Stimulated activated CD8-positive, alpha-beta memory T cell treated with anti-CD3 and anti-CD28 coated beads, Interleukin-4, amount 100 ng/mL, for 48 hours (primary cell): ENCODE results near the gene TCF12.
"Not testable (repeated sequence)": the region's sequence is repeated elsewhere in the genome, so short reads cannot be mapped to it uniquely, and the experiment has no call there.

Source experiments
- DNase-seq: peaks from one replicate; pipeline ENCODE4 v3.0.0-alpha.2; 2020

TCF12 gene

GRCh38 chr15:57149196-57149595, 230.8 kb downstream of the TCF12 start:
- no peak for DNase-seq

- no peak for DNase-seq
These were observed 231.8 kb downstream of the TCF12 start for GRCh38 chr15:57150066-57150865.

GRCh38 chr15:57150866-57151203, 232.4 kb downstream of the TCF12 start:
- DNase-seq, result not testable (repeated sequence)

- DNase-seq, result no peak
These were observed 233.7 kb downstream of the TCF12 start for GRCh38 chr15:57152133-57152532.

GRCh38 chr15:57152666-57153539, 234.5 kb downstream of the TCF12 start:
- DNase-seq, result no peak

DNA sequence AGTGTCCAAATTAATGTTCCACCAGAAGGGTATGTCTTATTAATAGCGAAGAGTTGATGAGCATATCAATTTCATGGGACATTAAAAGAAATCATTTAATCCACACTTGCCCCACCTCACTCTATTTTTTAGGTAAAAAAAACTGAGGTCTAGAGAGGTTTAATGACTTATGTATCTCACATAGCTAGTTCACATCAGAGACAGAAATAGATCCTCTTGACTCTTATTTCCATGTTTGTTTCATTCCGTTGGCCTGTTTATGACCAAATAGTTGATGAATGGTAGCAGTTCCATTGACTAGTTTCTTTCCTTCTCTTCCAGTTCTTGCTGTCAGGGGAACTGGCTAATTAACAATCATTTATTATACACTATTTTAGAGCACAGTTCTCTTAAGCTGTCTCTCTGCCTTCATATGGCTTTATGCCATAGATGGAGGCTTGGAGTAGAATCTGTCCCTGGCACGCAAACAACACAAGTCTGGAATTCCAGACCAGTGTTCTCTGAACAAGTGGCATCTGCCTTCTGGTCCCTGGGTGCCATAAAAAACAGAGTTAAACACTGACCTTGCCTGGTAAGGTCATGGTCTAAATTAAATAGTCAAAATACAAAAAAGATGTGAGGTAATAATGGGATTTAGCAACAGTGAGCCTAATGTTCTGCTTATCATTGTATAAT, 237.9 kb downstream of the TCF12 start:
- no peak for DNase-seq

DNA sequence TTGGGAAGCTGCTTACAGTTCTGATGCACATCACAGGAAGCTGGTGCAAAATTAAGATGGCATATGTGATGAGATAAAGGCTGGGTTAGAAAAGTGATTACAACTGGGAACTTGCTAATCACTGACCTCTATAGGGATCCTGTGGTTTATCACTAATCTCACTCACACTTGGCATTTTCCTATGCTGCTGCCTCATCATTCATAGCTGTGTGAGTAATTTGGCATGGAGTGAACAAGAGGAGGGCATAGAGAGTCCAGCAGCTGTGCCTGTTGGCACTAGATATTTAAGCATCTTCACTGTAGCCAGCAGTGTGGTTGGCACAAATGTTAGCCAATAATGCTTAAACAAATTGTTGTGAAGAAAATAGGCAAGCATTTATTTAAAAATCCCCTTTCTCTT, 240.1 kb downstream of the TCF12 start:
- DNase-seq, result no peak

DNA sequence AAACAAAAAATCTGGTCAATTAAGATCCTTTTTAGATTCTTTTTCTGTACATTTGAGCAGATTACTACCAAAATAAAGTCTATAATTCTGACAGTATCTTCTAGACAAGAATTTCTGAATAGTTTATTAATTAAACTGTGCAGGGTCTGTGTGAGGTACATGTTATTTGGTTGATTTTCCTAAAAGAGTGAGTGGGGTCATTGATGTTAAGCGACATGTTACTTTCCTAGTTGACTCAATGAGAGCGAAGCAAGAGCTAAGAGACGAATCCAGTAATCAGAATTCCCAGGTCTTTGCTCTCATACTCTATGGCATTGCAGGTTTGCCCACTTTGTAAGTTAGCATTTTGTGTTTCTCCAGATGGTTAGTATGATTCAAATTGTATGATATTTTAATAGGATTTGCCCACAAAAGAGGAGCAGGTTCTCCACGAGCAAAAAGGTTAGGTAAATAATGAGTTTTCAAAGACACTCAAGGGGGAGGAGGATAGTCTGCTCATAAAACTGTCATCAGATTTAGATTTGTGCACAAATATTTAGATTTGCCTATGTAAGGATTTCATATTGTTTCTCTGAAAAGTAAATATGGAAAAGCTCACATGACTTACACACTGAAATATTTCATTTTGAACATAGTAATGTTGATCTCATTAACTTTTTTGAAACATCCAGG, 240.7 kb downstream of the TCF12 start:
- DNase-seq, result no peak

DNA sequence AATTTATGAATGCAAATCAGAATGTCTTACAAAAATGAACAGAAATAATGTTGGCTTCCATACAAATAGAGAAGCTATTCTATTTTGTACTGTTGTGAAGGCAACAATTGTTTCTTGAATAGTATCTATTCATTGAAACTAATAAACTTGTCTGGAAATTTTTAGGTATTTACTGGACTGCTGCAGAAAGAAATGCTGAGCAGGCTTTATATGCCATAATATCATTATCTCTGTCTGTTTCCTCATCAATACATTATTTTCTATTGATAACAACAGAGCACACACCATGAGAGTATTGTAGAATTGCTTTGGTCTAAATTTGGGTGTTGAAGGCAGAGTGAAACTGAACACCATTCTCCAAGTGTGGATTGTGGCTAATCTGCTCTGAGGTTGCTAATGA, 241.3 kb downstream of the TCF12 start:
- no peak for DNase-seq

- DNase-seq, result no peak
These were observed 242.5 kb downstream of the TCF12 start for GRCh38 chr15:57160823-57161560.

- DNase-seq, result not testable (repeated sequence)
These were observed 245.8 kb downstream of the TCF12 start for GRCh38 chr15:57164251-57164650.

GRCh38 chr15:57165992-57166391, 247.5 kb downstream of the TCF12 start:
- DNase-seq, result no peak

- no peak for DNase-seq
These were observed 249.5 kb downstream of the TCF12 start for GRCh38 chr15:57167821-57168395.

DNA sequence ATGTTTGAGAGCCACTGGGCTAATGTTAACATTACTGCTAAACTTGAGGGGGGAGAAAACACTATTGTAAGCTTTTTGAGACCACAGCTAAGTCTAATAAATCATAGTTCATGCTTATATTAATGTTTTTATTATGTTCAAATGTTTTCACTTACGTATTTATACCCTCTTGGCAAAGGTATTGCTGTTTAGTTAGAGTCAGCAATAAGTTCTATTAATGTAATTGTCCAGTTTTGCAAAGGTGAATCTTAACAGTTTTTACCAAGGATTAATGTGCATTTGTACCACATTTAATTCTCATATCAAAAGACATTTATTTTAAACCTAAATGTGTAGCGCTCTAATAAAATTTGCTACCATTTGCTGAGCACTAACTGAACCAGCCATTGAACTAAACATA, 251.2 kb downstream of the TCF12 start:
- DNase-seq, result no peak

- DNase-seq, result no peak
These were observed 253.0 kb downstream of the TCF12 start for GRCh38 chr15:57171426-57171825.

DNA sequence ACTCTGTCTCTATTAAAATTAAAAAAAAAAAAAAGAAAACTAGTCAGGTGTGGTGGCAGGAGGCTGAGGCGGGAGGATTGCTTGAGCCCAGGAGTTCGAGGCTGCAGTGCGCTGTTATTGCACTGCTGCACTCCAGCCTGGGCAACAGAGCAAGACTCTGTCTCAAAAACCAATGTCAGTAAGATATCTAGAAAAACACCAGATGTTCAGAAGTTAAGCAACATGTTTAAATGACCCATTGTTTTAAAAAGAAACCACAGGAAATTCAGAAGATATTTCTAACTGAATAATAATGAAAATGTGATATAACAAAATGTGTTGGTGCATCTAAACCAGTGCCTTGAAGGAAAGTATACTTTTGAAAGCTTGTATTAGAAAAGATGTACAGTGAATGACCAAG, 254.5 kb downstream of the TCF12 start:
- DNase-seq, result no peak

DNA sequence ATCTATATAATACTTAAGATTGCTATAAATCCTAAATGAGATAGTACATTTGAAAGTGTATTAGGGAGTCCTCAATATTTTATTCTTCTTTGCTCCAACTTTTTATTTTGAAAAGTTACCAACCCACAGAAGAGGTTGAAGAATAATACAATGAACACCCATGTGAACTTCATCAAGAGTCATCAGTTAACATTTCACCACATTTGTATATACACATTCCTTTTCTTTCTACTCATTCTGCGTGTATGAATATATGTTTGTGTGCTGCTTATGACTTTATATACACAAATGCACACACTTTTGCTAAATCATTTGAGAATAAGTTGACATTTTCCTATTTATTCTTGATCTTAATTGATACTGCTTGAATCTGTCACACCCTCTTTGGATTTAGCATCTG, 264.6 kb downstream of the TCF12 start:
- no peak for DNase-seq

DNA sequence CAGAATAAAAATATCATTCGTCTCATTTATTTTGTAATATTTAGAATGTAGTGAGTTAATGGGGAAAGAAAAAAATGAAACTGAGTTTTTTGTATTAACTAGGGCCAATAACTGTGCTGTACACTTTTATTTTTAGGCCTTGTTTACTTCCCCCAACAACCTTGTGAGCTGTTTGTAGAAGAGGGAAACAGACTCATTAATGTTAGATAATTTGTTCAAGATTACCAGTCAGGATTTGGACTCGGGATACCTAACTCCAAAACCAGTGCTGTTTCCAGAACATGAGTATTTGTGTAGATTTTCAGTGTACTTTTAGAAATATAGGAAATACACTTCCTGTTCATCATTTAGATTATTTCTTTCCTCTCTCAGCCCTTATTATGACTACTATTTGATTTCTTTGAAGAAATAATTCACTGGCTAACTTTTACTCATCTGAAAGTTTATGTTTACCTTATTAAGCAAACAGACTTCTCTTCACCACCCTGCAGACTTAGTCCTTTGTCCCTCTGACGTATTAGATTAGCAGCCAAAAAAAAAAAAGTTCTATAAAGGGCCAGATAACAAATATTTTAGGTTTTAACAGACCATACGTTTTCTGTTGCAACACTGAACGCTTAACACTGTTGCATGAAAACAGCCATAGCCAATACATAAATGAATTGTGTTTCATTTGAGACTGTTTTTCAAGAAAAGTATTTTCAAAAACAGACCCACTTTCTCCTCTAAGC, 265.3 kb downstream of the TCF12 start:
- DNase-seq, result no peak

- DNase-seq, result no peak
These were observed 266.1 kb downstream of the TCF12 start for GRCh38 chr15:57184502-57184901.

GRCh38 chr15:57185507-57186074, 267.1 kb downstream of the TCF12 start:
- no peak for DNase-seq

DNA sequence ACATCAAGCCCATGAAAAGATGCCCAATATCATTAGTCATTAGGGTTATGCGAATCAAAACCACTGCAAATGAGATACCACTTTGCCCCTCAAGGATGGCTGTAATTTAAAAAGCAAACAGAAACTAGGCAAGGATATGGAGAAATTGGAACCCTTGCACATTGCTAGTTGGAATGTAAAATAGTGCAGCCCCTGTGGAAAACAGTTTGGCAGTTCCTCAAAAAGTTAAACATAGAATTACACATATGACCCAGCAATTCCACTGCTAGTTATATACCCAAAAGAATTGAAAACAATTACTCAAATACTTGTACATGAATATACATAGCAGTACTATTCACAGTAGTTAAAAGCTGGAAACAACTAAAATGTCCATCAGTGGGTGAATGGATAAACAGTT, 271.0 kb downstream of the TCF12 start:
- DNase-seq, result no peak
